H9 (cell line): ENCODE measurements around the gene KCNJ11. TPM values are rescaled to one million over a fixed set of nuclear protein-coding genes. Genes with fewer than 3 reads are reported as not detected.

Experiments used
- DNase-seq: peaks from one replicate; pipeline ENCODE4 v3.0.0-alpha.2; 2017
- H2AFZ ChIP-seq: one replicate; pipeline ENCODE4 v1.6.1; 2013; ENCODE audit warnings: mild to moderate bottlenecking, low read length, control low read depth, moderate library complexity
- H2AK5ac ChIP-seq: 2 replicates; pipeline ENCODE4 v1.6.1; 2013; ENCODE audit warnings: low read length, control low read depth, mixed read lengths; ENCODE audit not compliant: insufficient read length
- H2BK120ac ChIP-seq: one replicate; pipeline ENCODE4 v1.6.1; 2013; ENCODE audit warnings: low read depth, mild to moderate bottlenecking, low read length, control low read depth, inconsistent platforms; ENCODE audit not compliant: poor library complexity, severe bottlenecking
- H2BK12ac ChIP-seq: 2 replicates; pipeline ENCODE4 v1.6.1; 2013; ENCODE audit warnings: low read length, control low read depth, mixed read lengths, low read depth; ENCODE audit not compliant: insufficient read length
- H2BK15ac ChIP-seq: 2 replicates; pipeline ENCODE4 v1.6.1; 2013; ENCODE audit warnings: low read depth, low read length, control low read depth
- H2BK20ac ChIP-seq: one replicate; pipeline ENCODE4 v1.6.1; 2013; ENCODE audit warnings: low read depth, mild to moderate bottlenecking, low read length, control low read depth, inconsistent platforms; ENCODE audit not compliant: poor library complexity, severe bottlenecking
- H2BK5ac ChIP-seq: 2 replicates; pipeline ENCODE4 v1.6.1; 2013; ENCODE audit warnings: low read length, control low read depth, mixed read lengths; ENCODE audit not compliant: insufficient read length
- H3K14ac ChIP-seq: 2 replicates; pipeline ENCODE4 v1.6.1; 2013; ENCODE audit warnings: low read length, control low read depth; ENCODE audit not compliant: insufficient read depth
- H3K18ac ChIP-seq: 2 replicates; pipeline ENCODE4 v1.6.1; 2013; ENCODE audit warnings: low read depth, mild to moderate bottlenecking, mixed read lengths, low read length, control low read depth; ENCODE audit not compliant: insufficient read length
- H3K23ac ChIP-seq: 2 replicates; pipeline ENCODE4 v1.6.1; 2013; ENCODE audit warnings: low read length, control low read depth, mixed read lengths, low read depth; ENCODE audit not compliant: insufficient read length
- H3K23me2 ChIP-seq: 2 replicates; pipeline ENCODE4 v1.6.1; 2013; ENCODE audit warnings: low read depth, mild to moderate bottlenecking, mixed read lengths, low read length, control low read depth; ENCODE audit not compliant: insufficient read length, poor library complexity, severe bottlenecking
- H3K27ac ChIP-seq: 2 replicates; pipeline ENCODE4 v1.5.1; 2013; ENCODE audit warnings: low read length, control low read depth, mixed read lengths, low read depth; ENCODE audit not compliant: insufficient read length
- H3K27me3 ChIP-seq: 2 replicates; pipeline ENCODE4 v1.6.1; 2013; ENCODE audit warnings: low read length, control low read depth, inconsistent platforms; ENCODE audit not compliant: insufficient read depth
- H3K4ac ChIP-seq: 2 replicates; pipeline ENCODE4 v1.6.1; 2013; ENCODE audit warnings: low read depth, mild to moderate bottlenecking, control low read depth, inconsistent platforms, low read length, moderate library complexity
- H3K4me1 ChIP-seq: 2 replicates; pipeline ENCODE4 v1.6.1; 2013; ENCODE audit warnings: low read length, control low read depth, inconsistent platforms; ENCODE audit not compliant: insufficient read depth
- H3K4me2 ChIP-seq: 2 replicates; pipeline ENCODE4 v1.6.1; 2013; ENCODE audit warnings: low read length, control low read depth, mixed read lengths; ENCODE audit not compliant: insufficient read length, insufficient read depth
- H3K56ac ChIP-seq: 2 replicates; pipeline ENCODE4 v1.6.1; 2013; ENCODE audit warnings: low read depth, mild to moderate bottlenecking, mixed read lengths, low read length, control low read depth; ENCODE audit not compliant: insufficient read length
- H3K79me1 ChIP-seq: 2 replicates; pipeline ENCODE4 v1.6.1; 2013; ENCODE audit warnings: low read depth, mild to moderate bottlenecking, moderate library complexity, low read length, control low read depth, inconsistent platforms; ENCODE audit not compliant: insufficient read depth, poor library complexity, severe bottlenecking
- H3K79me2 ChIP-seq: 2 replicates; pipeline ENCODE4 v1.6.1; 2013; ENCODE audit warnings: low read length, control low read depth, inconsistent platforms; ENCODE audit not compliant: insufficient read depth
- H3K9ac ChIP-seq: 2 replicates; pipeline ENCODE4 v1.6.1; 2013; ENCODE audit warnings: low read length, control low read depth, mixed read lengths; ENCODE audit not compliant: insufficient read length; ENCODE audit errors: extremely low read depth
- H3K9me3 ChIP-seq: one replicate; pipeline ENCODE4 v1.6.1; 2013; ENCODE audit warnings: low read depth, low read length, inconsistent platforms; ENCODE audit not compliant: control insufficient read depth
- H3T11ph ChIP-seq: one replicate; pipeline ENCODE4 v1.6.1; 2013; ENCODE audit warnings: mild to moderate bottlenecking, low read length, control low read depth, inconsistent platforms
- H4K20me1 ChIP-seq: one replicate; pipeline ENCODE4 v1.6.1; 2013; ENCODE audit not compliant: control insufficient read depth, insufficient read length, insufficient read depth
- H4K5ac ChIP-seq: 2 replicates; pipeline ENCODE4 v1.6.1; 2013; ENCODE audit warnings: low read depth, mild to moderate bottlenecking, mixed read lengths, low read length, control low read depth; ENCODE audit not compliant: insufficient read length
- H4K8ac ChIP-seq: replicated peaks from 2 replicates; pipeline ENCODE4 v1.6.1; 2013; ENCODE audit warnings: low read length, control low read depth, mixed read lengths, low read depth; ENCODE audit not compliant: insufficient read length
- H4K91ac ChIP-seq: 2 replicates; pipeline ENCODE4 v1.6.1; 2013; ENCODE audit warnings: low read depth, mild to moderate bottlenecking, moderate library complexity, mixed read lengths, low read length, control low read depth; ENCODE audit not compliant: insufficient read length
- H3K27ac Mint-ChIP-seq, 3 experiments: 2 replicates in 2 of 3; 3 replicates in 1 of 3; pipeline ENCODE4 v1.8.0; 2020 to 2021; ENCODE audit warnings: mixed read lengths in 3 of 3, mild to moderate bottlenecking in 1 of 3, moderate library complexity in 1 of 3
- H3K27me3 Mint-ChIP-seq: 2 replicates; pipeline ENCODE4 v1.8.0; 2021; ENCODE audit warnings: low read depth, mild to moderate bottlenecking, moderate library complexity, mixed read lengths
- H3K36me3 Mint-ChIP-seq, 3 experiments: 2 replicates in 2 of 3; 3 replicates in 1 of 3; pipeline ENCODE4 v1.8.0; 2020 to 2021; ENCODE audit warnings: low read depth in 3 of 3, mixed read lengths in 3 of 3; ENCODE audit not compliant: insufficient read depth in 1 of 3
- H3K4me1 Mint-ChIP-seq, 2 experiments: 2 replicates each; pipeline ENCODE4 v1.8.0; 2020; ENCODE audit warnings: mixed read lengths in 2 of 2
- H3K4me3 Mint-ChIP-seq, 2 experiments: 2 replicates in 1 of 2; 3 replicates in 1 of 2; pipeline ENCODE4 v1.8.0; 2020 to 2021; ENCODE audit warnings: mild to moderate bottlenecking in 2 of 2, mixed read lengths in 2 of 2, moderate library complexity in 1 of 2
- H3K9me3 Mint-ChIP-seq, 2 experiments: 2 replicates in 1 of 2; 3 replicates in 1 of 2; pipeline ENCODE4 v1.8.0; 2020; ENCODE audit warnings: mild to moderate bottlenecking in 2 of 2, mixed read lengths in 2 of 2, moderate library complexity in 1 of 2
- CTCF ChIP-seq: fragments of 200-600 bp; sonication (generic); conservative IDR thresholded peaks from 3 replicates; pipeline ENCODE4 v1.8.0; 2021; ENCODE audit warnings: antibody characterized with exemption, mild to moderate bottlenecking
- WGBS: extraction: QIAGEN DNeasy Blood & Tissue Kit; methylation state at CpG from one replicate; pipeline ENCODE4 v1.1.7; 2013; ENCODE audit warnings: missing lambda C conversion rate, low lambda C conversion rate, mixed read lengths; ENCODE audit not compliant: insufficient read length; ENCODE audit errors: extremely low coverage; 5-methylcytosine and 5-hydroxymethylcytosine counted together
- total RNA-seq: library from RNA; stranded (reverse); gene quantifications from 2 replicates; pipeline ENCODE4 v1.2.1, GENCODE V29; 2021

KCNJ11 gene
- total RNA-seq, 1 experiment from 2014 or later, result 2.3 TPM

GRCh38 chr11:17354601-17354991 lies 33.9 kb downstream of the KCNJ11 start:
- H3K79me1 ChIP-seq, result no peaks in the 10 kb centered on the region
- no peak overlapping the region for H2AFZ ChIP-seq
- Mint-ChIP-seq H3K4me3 (peak overlapping the region; percentile 44 to 90; a peak in 4 of 5 replicates), H3K4me1 (peaks cover 15 to 26% of the 10 kb centered on the region in 2 experiments), H3K27ac (no peak overlapping the region), H3K36me3 (no peaks in the 10 kb centered on the region; a peak in 1 of 7 replicates), H3K27me3 (peaks cover 51% of the 10 kb centered on the region), H3K9me3 (peaks cover 7 to 9% of the 10 kb centered on the region in 2 experiments)
- no peak overlapping the region for H3K23ac ChIP-seq
- no peak overlapping the region for H4K91ac ChIP-seq
- H3K27ac ChIP-seq, result no peak overlapping the region
- no peak overlapping the region for H2BK12ac ChIP-seq
- peaks cover 21% of the 10 kb centered on the region for H3K27me3 ChIP-seq
- no peak overlapping the region for H3K18ac ChIP-seq
- no peak overlapping the region for H2AK5ac ChIP-seq
- H3K4ac ChIP-seq, result no peak overlapping the region
- H4K20me1 ChIP-seq, result no peaks in the 10 kb centered on the region
- H4K5ac ChIP-seq, result no peak overlapping the region
- H2BK120ac ChIP-seq, result no peak overlapping the region
- no CpG with 5 or more reads among the region's 3 CpGs for WGBS
- no peak overlapping the region for H3K56ac ChIP-seq
- no peak overlapping the region for H2BK5ac ChIP-seq
- no peak overlapping the region for H4K8ac ChIP-seq
- no peak overlapping the region for H2BK15ac ChIP-seq
- H3K79me2 ChIP-seq, result no peaks in the 10 kb centered on the region
- DNase-seq, result peak; percentile 60
- H3K4me2 ChIP-seq, result no peak overlapping the region
- peak; percentile 76 for TF ChIP-seq CTCF
- H3K14ac ChIP-seq, result no peak overlapping the region
- H3K9me3 ChIP-seq, result no peaks in the 10 kb centered on the region
- no peaks in the 10 kb centered on the region for H3K4me1 ChIP-seq
- H3T11ph ChIP-seq, result no peak overlapping the region
- H3K23me2 ChIP-seq, result peaks cover 22% of the 10 kb centered on the region
- H3K9ac ChIP-seq, result no peak overlapping the region
- H2BK20ac ChIP-seq, result no peak overlapping the region
